ENCODE results near the gene CYP46A1.

DNA sequence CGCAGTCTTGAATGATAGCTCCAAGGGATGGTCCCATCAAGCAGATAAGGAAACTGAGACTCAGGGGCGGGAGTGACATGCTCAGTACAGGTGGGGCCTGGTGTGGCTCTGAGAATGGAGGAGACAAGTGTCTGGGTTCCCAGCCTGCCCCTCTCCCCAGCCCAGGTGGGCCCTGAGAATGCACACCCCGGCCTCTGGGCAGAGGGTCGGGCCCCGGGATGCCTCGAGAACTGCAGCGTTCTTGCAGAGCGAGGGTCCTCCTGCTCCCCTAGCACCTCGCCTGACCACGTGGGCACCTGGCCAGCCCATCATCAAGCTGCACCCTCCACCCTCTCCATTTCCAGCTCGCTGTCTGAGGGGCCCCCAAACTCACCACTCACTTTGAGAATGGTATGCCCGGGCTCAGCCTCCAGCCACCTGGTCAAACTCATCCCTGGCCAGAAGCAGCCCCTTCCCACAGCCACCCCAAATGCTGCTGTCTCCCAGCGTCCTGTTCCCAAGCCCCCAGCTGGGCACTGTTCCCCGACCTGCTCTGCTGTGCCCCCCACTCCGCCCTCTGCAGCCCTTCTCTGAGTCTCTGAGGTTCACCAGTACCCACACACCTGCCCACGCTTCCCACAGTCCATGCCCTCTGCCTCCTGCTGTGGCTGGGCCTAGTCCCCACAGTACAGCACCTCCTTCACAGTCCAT, 44.3 kb downstream of the CYP46A1 start:
- TF ChIP-seq POLR2A (IDR thresholded peaks at IDR 0.05) = no peak
- TF ChIP-seq, protein P1, sequence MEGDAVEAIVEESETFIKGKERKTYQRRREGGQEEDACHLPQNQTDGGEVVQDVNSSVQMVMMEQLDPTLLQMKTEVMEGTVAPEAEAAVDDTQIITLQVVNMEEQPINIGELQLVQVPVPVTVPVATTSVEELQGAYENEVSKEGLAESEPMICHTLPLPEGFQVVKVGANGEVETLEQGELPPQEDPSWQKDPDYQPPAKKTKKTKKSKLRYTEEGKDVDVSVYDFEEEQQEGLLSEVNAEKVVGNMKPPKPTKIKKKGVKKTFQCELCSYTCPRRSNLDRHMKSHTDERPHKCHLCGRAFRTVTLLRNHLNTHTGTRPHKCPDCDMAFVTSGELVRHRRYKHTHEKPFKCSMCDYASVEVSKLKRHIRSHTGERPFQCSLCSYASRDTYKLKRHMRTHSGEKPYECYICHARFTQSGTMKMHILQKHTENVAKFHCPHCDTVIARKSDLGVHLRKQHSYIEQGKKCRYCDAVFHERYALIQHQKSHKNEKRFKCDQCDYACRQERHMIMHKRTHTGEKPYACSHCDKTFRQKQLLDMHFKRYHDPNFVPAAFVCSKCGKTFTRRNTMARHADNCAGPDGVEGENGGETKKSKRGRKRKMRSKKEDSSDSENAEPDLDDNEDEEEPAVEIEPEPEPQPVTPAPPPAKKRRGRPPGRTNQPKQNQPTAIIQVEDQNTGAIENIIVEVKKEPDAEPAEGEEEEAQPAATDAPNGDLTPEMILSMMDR (IDR thresholded peaks at IDR 0.05) = no peak
